AG04450 (cell line): ENCODE data around the gene MTM1. TPM values are rescaled to one million over a fixed set of nuclear protein-coding genes. Genes with fewer than 3 reads are reported as not detected.

Experiments used
- CTCF ChIA-PET: fragments of 300-600, 350-600 bp; formaldehyde crosslinking; extraction: SDS; loops from one replicate; lab custom pipeline; 2022; ENCODE audit warnings: antibody characterized with exemption, inconsistent platforms; lab: Charles Lee
- POLR2A ChIA-PET: fragments of 350-600 bp; formaldehyde crosslinking; extraction: SDS; loops from one replicate; lab custom pipeline; 2021; ENCODE audit warnings: antibody characterized with exemption, inconsistent platforms; lab: Yijun Ruan, JAX
- DNase-seq: peaks from one replicate; pipeline ENCODE4 v3.0.0-alpha.2; 2011; ENCODE audit warnings: low read depth, low spot score
- H3K27ac ChIP-seq: one replicate; pipeline ENCODE4 v1.5.1; 2012; ENCODE audit warnings: low read depth, low read length, control low read depth
- H3K27me3 ChIP-seq: one replicate; pipeline ENCODE4 v1.6.0; 2012; ENCODE audit warnings: low read length; ENCODE audit not compliant: control insufficient read depth, insufficient read depth
- H3K4me3 ChIP-seq: 2 replicates; pipeline ENCODE4 v1.5.1; 2011; ENCODE audit warnings: mild to moderate bottlenecking, low read depth, low read length, control low read depth
- H3K9me3 ChIP-seq: 2 replicates; pipeline ENCODE4 v1.5.1; 2012; ENCODE audit warnings: low read length; ENCODE audit not compliant: control insufficient read depth, insufficient read depth
- CTCF ChIP-seq: IDR thresholded peaks from 2 replicates; pipeline ENCODE4 v1.5.1; 2011; ENCODE audit warnings: low read depth, low read length, control low read depth, inconsistent platforms
- polyA plus RNA-seq: library from polyadenylated mRNA; depleted of rRNA; stranded (reverse); fragments of >200 nt; gene quantifications from 2 replicates; pipeline ENCODE4 v1.2.3, GENCODE V29; 2011

MTM1 gene
- polyA plus RNA-seq, 1 experiment = 3.9 TPM

DNA sequence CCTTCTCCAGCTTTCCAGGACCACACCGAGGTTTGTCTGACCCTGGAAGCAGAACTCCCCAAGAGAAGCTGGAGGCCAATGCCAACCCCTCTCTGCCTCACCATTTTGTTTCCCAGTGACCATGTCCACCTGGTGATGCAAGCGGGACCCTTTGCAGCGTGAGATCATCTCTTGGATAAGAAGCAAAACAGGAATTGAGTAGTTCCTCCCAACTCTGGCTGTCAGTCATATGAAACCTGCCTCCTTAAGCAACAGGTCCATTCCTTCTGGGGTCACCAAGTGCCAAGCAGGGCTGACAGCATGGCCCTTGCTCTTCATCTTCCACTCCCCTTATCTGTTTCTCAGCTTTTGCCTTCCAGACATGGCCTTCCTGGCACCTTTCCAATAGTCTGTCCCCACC lies 41.3 kb upstream of the MTM1 start:
- no peak for TF ChIP-seq CTCF
- no peaks in the 10 kb centered on the region for H3K9me3 ChIP-seq
- POLR2A ChIA-PET = no interaction called here
- H3K27me3 ChIP-seq = no peaks in the 10 kb centered on the region
- CTCF ChIA-PET = no interaction called here
- no peak for DNase-seq
- no peak overlapping the region for H3K4me3 ChIP-seq
- no peak overlapping the region for H3K27ac ChIP-seq

GRCh38 chrX:150529587-150529986 lies 38.8 kb upstream of the MTM1 start:
- Histone ChIP-seq H3K27me3 (no peaks in the 10 kb centered on the region), H3K9me3 (no peaks in the 10 kb centered on the region), H3K4me3 (no peak overlapping the region), H3K27ac (no peak overlapping the region)
- ChIA-PET POLR2A (no interaction called here), CTCF (no interaction called here)
- DNase-seq = no peak
- no peak for TF ChIP-seq CTCF

GRCh38 chrX:150530821-150531220 lies 37.6 kb upstream of the MTM1 start:
- DNase-seq = no peak
- ChIA-PET POLR2A (no interaction called here), CTCF (no interaction called here)
- no peak overlapping the region for H3K27ac ChIP-seq
- H3K27me3 ChIP-seq = no peaks in the 10 kb centered on the region
- H3K4me3 ChIP-seq = no peak overlapping the region
- no peak for TF ChIP-seq CTCF
- H3K9me3 ChIP-seq = no peaks in the 10 kb centered on the region

GRCh38 chrX:150531467-150531866 lies 37.0 kb upstream of the MTM1 start:
- H3K27ac ChIP-seq = no peak overlapping the region
- DNase-seq = no peak
- ChIA-PET POLR2A (no interaction called here), CTCF (no interaction called here)
- H3K9me3 ChIP-seq = no peaks in the 10 kb centered on the region
- no peaks in the 10 kb centered on the region for H3K27me3 ChIP-seq
- TF ChIP-seq CTCF = no peak
- H3K4me3 ChIP-seq = no peak overlapping the region

- Histone ChIP-seq H3K9me3 (no peaks in the 10 kb centered on the region), H3K27me3 (no peaks in the 10 kb centered on the region), H3K4me3 (no peak overlapping the region), H3K27ac (no peak overlapping the region)
- CTCF ChIA-PET = no interaction called here
- no peak for TF ChIP-seq CTCF
- POLR2A ChIA-PET = no interaction called here
- DNase-seq = no peak
These were observed 34.6 kb upstream of the MTM1 start for GRCh38 chrX:150533863-150534262.
